ENCODE data around the gene JADE2. TPM values are rescaled to one million over a fixed set of nuclear protein-coding genes. Genes with fewer than 3 reads are reported as not detected.
"Not testable (repeated sequence)": the region's sequence is repeated elsewhere in the genome, so short reads cannot be mapped to it uniquely, and the experiment has no call there.

The JADE2 gene
- total RNA-seq, 1 donor from 2014 or later: 9.0 TPM

DNA sequence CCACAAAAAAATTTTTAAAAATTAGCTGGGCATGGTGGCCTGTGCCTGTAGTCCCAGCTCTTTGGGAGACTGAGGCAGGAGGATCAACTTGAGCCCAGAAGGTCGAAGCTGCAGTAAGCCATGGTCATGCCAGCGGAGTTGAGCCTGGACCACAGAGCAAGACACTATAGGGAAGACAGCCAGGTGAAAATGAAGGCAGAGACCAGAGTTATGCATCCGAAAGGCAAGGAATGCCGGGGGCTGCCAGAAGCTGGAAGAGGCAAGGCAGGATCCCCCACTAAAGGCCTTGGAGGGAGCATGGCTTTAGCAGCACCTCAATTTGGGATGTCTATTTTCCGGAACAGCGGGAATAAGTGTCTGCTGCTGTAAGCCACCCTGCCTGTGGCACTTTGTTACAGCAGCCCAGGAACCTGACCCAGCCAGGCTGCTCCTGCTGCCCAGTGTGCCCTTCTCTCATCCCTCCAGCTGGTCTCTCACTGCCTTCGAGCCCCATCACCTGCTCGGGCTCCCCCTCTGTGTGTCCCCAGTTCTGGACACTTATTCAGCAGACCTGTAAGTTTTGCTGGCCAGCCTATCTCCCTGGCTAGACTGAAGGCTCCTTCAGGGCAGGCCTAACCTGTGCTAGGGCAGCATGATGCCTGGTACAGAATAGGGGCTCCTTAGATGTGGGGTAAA lies 16.8 kb upstream of the JADE2 start:
- DNase-seq: no peak

DNA sequence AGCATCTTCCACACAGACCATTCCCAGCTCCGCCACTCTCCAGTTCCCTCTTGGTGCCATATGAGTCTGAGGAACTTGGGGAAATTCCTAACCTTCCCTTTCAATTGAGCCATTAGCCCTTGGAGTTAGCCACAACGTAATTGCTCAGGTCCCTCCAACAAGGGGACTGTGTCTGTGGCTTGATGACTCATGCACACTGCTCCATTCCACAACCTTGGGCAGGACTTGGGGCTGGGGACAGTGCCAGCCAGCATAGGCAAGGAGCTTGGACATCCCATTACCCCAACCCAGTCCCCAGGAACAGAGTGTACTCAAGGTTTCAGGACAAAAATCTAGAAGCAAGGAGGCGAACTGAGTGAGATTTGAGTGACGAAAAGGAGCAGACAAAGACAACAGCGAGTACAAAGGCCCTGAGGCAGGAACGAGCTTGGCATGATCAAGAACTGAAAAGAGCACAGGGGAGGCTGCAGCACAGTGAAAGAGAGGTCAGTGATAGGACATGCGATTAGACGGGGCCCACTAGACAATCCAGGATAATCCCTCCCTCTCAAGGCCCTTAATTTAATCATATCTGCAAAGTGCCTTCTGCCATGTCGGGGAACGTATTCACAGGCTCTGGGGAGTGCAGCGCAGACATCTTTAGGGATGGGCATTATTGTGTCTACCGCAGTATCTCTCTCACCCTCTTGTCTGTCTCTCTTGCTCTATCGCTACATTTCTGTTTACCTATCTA lies 16.0 kb upstream of the JADE2 start:
- no peak for DNase-seq

DNA sequence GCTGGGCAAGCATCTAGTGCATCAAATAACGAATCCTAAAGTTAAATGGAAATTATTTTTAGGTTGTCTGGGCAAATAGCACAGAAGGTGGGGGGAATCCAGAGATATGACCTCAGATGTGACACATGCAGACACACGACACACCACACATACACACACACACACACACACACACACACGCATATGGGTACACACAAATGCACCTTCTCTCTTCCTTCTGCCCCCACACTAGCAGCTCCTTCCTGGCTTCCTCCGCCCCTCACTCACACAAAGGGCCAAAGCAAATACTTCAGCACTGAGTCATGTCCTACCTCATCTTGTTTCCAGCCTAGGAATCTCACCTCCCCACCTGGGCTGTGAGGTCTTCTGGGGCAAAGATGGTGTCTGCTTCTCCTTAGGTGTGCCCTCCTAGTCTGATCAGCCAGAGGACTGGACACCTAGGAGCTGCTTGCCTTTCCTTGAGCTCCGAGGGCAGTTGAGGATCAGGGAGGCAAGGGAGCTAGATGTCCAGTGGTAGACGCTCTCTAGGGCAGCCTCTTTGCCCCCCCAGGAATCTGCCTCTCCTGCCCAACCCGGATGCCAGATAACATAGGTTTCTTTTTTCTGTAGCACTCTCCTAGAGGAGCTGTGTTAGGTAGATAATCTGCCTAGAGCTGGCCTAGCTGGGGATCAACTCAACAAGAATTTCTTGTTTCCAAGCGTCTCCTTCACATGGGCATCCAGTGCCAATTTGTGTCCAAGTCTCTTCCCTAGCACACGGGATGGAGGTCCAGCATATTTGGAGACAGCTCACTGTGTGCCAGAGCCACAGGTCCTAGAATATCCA lies 14.3 kb upstream of the JADE2 start:
- no peak for DNase-seq

DNA sequence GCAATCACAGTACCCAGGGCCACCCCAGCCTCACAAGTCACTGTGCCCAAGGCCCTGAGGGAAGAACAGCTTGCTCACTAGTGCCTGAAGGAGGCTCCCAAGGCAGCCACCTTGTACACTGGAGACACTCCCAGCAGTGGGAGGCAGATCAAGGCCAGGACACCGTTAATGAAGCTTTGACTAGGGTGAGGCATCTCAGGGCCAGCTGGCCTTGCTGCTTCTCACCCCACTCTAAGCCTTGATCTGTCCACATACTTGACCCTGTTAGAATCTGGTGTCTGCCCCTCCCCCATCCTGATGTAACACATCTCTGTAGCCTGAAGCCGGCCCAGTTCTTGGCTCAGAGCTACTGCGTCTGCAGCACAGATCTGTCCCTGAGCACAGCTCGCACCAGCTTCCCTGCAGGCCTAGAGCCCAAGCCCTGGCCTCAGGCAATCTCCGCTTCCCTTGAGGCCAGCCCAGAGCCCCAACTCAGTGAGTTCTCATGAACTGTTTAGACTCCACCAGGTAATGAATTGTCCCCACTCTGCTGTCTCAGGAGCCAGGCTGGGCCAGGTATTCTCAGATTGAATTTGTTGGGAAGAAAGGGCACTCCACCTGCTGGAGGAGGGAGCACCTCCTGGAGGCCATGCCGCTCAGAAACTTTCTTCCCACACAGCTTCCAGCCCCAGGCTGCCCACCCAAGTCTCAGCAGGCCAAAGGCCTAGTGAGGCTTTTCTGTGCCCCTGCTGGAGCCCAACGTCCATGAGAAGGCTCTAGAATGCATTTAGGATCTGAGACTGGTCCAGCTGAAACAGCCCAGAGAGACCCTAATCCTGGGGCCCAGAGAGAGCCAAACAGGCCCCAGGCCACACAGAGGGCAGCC lies 13.4 kb upstream of the JADE2 start:
- no peak for DNase-seq

DNA sequence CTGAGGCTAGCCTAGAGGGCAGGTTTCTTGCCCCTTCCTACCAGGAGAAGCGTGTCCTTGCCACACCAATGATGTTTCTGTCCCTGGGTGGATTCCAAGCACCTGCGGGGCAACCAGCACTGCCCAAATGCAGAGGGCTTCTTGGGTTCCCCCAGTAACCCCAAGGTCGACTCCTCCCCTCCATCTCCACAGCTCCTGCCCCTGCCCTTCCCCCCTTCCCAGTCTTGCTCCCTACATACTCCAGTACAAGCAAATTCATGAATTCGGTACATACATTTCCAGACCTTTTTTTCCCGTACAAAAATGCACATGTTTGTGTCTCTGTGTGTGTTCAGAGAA lies 12.8 kb upstream of the JADE2 start:
- DNase-seq: no peak

DNA sequence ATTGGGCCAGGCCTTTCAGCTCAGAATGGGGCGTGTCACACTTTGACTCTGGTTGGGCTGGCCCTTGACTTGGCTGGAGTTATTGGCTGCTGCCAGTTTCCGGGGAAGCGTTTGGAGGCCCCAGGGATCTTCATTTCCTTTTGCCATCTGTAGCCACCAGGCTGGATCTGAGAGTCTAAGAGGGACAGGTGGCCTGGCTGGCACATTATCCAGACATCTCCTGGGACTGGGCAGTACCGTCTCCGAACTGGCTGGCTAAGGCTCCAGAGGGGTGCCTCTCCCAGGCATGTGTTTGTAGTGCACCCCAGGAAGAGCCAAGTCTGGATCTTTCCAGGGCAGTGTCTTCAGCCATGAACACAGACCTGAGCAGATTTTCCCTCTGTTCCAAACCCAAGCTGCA lies 9.7 kb upstream of the JADE2 start:
- DNase-seq: no peak

DNA sequence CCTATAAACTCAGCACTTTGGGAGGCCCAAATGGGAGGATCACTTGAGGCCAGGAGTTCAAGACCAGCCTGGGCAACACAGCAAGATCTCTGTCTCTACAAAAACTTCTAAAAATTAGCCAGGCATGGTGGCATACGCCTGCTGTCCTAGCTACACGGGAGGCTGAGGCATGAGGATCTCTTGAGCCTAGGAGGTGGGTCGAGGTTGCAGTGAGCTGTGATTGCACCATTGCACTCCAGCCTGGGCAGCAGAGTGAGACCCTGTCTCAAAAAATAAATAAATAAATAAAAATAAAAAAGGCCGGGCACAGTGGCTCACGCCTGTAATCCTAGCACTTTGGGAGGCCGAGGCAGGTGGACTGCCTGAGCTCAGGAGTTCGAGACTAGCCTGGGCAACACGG lies 8.5 kb upstream of the JADE2 start:
- DNase-seq: not testable (repeated sequence)

DNA sequence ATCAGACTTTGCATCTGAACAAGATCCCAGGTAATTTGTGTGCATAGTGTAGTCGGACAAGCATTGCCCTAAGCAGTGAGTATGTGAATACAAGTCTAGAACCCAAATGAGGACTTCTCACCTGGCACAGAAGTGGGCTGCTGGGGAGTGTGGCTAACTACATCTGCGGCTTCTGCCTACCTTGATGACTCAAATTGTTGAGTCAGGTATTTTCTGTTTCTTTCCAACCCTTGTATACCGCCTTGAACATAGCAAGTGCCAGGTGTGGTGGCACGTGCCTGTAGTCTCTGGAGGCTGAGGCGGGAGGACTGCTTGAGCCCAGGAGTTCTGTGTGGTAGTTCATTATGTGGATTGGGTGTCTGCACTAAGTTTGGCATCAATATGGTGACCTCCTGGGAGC lies 7.9 kb upstream of the JADE2 start:
- no peak for DNase-seq

DNA sequence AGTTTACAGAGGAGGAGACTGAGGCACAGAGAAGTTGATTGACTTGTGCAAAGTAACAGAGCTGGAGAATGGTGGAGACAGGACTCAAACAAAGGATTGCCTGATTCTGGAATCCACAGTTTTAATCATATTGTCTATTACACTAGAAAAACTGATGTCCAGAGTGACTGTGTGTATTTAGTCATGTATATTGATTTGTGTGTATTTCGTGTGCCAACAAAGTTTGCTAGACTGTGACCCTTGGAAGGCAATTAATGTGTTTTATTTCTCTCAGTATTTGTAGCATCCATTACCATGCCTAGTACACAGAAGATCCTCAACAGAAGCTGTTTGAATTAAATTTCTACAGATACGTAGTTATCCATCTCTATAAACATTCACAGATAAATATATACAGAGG lies 5.5 kb upstream of the JADE2 start:
- no peak for DNase-seq

DNA sequence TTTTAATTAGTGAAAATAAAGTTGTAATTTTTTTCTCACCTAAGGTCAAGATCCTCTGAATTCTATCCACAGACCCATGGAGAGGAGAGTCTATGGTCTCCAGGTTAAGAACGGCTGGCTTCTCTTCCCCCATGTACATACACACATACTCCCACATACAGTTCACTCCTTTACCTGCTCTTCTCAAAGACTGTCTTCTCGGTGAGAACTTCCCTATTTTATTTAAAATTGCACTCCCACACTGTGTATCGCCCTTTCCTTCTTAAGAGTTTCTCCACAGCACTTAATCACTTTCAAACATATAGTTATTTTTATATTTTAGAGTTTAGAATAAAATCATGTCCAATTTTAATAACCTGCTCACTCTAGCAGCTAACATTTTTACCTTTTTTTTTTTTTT lies 3.6 kb upstream of the JADE2 start:
- DNase-seq: no peak

DNA sequence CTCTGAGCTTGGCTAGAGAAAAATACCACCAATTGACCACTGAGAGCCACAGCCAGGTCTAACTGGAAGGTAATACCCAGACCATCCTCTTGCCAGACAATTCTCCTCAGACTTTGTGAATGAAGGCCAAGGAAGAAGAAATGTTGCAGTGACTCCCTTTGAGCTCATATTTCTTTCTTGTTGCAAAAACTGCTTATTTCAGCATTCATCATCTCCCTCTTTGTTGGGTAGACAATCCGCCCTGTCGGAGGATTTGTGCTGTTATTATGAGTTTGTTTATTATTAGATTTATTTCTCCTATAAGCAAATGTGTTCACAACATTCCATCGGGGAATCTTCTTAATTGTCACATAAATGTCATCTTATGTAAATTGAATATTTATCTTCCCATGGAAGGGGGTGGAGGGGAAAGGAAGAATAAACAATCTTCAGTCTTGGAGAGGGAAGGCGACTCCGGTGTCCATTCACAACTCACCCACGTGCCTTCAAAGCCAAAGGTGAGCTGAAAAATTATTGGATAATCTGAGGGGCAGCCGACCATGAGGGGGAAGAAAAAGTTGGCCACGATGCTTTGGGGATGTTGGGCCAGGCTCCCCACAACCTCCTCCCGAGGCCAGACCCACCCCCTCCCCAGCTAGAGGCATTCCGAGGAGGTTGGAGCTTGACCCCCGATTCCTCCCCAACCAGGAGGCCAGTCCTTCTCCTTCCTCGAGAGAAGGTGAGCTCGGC lies 1.8 kb upstream of the JADE2 start:
- peak; percentile 49 for DNase-seq

DNA sequence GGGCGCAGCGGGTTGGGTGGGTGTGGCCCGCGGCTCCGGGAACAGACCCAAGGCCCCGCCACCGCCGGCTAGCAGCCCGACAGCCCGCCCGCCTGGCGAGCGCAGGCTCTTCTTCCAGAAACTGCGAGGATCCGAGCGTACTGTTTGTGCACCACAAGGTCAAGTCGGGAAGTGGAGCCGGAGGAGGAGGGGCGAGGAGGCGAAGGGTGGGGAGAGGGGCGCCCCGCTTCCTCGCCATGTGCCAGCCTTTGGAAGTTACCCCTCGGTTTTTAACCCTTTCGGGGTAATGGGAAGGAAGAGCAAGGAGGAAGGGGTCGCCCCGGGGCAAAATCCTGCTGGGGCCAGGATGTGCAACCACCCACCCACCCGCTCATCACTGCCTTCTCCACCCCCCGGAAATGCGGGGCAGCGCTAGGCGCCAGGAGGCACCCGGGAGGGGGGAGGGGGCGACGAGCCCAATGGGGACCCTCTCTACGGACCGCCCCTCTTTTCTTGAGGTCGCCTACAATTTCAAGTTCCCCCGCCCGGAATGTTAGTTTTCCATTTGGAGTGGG lies 1.1 kb upstream of the JADE2 start:
- DNase-seq: peak; percentile 22

DNA sequence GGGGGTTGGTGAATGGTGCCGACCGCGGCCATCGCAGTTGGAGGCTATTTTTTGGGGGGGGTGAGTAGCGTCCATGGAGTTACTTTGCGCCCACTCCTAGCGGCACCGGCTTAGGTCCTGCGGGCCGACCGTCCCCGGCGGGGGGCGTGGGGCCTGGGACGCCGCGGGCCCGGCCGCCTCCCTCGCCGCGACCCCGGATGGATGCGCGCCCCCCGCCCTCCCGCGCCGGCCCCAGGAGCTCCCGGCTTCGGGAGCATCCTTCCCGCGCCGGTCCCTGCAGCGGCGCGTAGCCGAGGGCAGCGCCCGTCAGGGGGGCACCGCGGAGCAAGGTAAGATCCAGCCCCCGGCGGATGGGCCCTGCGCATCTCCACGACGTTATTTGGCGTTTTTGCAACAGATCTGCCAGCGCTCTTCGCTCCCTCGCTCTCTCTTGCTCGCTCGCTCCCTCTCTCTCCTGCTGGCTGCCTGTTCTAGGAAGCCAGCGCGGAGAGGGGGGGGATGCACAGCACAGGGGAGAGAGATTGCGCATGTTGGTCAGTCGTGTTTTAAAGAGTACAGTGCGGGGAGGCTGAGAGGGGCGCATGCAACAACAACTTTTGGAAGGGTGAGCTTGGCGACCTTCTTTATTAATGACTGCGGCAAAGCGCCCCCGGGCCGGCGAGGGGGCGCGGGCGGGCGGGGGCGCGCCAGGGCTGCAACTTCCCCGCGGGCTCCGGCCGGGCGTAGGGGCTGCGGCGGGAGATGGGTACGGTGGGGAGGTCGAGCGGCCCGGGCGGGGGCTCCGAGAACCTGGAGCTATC lies 413 bp downstream of the JADE2 start:
- peak; percentile 52 for DNase-seq

DNA sequence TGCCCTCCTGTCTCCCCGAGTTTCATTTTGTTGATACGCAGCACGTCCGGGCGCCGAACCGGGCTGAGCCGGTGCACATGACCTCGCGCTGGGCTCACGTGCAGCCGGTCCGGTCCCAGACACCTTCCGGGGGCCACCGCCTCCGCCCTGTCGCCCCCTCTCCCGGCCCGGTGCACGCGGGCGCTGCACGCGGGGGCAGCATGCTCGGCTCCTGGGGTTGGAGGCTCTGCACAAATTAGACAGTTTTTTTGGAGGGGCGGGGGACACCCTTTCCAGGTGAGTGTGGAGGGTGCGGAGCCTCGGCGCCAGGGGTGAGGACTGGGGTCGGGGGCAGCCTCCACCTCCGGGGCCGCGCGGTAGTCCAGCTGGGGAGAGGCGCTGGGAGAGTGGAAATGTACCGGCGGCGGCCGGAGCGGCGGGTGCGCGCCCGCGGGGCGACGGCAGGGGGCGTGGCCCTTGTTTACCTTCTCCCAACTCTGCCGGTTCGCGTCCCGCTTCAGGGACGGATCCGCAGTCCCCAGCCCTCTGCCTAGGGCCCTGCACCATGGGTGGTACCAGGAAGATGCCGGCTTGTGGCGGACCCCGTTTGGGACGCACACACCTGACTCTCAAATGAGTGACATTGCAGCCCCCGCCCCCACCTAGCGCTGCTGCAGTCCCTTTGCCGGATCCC lies 1.1 kb downstream of the JADE2 start:
- no peak for DNase-seq

DNA sequence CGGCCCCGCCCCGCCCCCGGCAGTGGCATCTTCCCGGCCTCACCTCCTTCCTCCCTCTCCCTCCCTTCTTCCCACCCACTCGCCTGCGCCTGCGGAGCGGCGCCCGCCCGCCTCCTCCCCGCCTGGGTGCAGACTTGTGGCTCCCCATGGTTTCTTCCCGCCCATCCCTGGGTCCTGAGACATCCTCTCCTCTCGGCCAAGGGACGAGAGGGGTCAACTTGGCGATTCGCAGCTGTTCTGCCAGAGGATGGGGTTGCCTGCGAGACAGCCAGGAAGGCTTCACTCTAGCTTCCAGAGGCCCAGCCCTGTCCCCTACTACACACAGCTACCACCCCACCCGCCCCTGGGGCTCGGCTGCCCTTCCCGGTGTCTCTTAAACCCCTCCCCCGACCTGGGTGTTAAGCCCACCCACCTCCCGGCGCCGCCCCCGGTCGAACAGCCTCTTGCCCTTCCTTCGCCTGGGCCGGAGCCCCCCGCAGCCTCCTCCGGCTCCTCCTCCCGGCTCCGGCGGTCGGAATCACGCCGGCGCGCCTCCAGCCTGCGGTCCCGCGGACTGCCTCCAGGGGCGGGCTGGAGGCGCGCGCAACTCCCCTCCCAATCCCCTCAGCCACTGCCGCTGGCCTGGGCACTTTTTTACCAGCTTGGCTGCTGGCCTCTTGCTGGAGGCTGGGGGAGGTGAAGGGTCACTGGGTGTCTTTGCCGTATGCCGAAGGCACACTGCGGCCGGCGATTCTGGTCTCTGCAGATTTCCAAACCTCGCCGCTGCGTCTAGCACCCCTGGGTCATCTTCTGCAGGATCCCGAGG lies 1.9 kb downstream of the JADE2 start:
- peak; percentile 79 for DNase-seq

DNA sequence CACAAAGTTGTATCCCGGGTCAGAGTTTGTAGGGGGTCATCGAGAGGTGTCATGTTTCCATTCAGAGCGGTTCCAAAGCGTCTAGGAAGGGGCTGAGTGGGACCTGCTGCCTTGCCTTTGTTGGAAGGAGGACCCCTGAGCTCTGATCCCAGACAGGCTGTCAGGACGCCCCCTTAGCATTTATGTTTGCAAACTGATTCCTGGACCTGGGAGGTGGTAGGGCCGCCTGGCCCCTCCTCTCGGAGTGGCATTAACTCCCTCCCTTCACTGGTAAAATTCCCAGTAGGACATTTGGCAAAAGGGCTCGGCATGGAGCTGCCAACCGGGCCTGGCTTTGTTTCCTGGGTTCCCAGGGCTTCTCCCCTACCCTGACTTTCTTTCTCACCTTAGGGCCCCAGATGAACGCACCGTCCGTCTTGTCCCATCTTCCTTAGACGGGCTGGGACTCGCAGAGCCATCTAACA lies 2.5 kb downstream of the JADE2 start:
- no peak for DNase-seq

DNA sequence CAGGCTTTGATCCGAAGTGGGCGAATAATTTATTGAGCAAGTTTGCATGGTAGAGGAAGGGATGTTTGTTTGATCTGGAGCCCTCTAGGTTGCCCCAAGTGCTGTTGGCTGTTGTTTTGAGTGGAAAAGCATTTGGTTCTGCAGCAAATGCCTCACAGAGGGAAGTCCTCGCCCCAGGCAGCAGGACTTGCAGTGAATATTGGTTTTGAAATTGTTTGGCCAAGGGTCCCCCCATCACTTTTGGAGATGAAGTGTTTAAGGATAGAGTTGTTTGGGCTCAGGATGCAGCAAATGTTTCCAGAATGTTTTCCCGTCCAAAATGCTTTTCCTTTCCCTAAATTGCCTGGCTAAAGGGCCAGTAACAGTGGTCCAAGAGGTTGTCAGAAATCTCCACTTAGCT lies 3.1 kb downstream of the JADE2 start:
- no peak for DNase-seq

DNA sequence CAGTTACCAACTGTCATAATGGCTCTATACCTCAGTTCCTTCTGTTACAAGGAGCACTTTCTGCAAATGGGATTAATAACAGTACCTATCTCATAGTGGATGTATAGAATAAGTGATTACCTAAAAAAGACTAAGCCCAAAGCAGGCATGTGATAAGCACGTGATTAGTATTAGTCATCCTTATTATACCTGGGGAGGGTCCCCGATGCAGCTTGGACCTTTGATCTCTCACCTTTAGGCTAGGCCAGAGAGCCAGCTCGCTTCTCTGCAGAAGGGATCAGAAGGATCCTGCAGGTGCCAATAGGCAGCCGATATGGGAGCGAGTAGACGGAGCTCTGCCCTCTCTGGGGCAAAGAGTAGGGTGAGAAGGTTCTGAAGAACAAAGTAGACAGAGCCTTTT lies 4.0 kb downstream of the JADE2 start:
- no peak for DNase-seq

Measured in skin of body (tissue), 2 donors.